OCI-LY3 (cell line): ENCODE results near the gene SLC8A2.
A peak's percentile ranks its signal among the peaks of the same experiment; 100 is the strongest.

Experiments
- H2AFZ ChIP-seq: fragments of 200-600, 300-600 bp; shearing (Covaris generic); 2 replicates; pipeline ENCODE4 v1.6.0; 2014; ENCODE audit warnings: antibody characterized with exemption, low read depth, low read length
- H3K27ac ChIP-seq: fragments of 200-600, 300-600 bp; sonication (generic); 2 replicates; pipeline ENCODE4 v1.5.1; 2014; ENCODE audit warnings: mild to moderate bottlenecking, low read length, moderate library complexity, mixed read lengths
- H3K27me3 ChIP-seq: fragments of 200-600, 300-600 bp; sonication (generic); 2 replicates; pipeline ENCODE4 v1.6.1; 2014; ENCODE audit warnings: low read depth, low read length, mixed read lengths
- H3K36me3 ChIP-seq: fragments of 200-600, 300-600 bp; sonication (generic); replicated peaks from 2 replicates; pipeline ENCODE3; 2014; ENCODE audit warnings: low read depth, low read length, mixed read lengths
- H3K4me1 ChIP-seq: fragments of 300-600, 200-600 bp; sonication (generic); 2 replicates; pipeline ENCODE4 v1.6.1; 2014; ENCODE audit warnings: low read length, mixed read lengths
- H3K4me2 ChIP-seq: fragments of 200-600, 300-600 bp; sonication (generic); 2 replicates; pipeline ENCODE4 v1.6.1; 2014; ENCODE audit warnings: low read length, mixed read lengths
- H3K4me3 ChIP-seq: fragments of 300-600, 200-600 bp; sonication (generic); 2 replicates; pipeline ENCODE4 v1.5.1; 2014; ENCODE audit warnings: antibody characterized with exemption, mild to moderate bottlenecking, low read length, moderate library complexity
- H3K79me2 ChIP-seq: fragments of 300-600, 200-600 bp; shearing (Covaris generic); 2 replicates; pipeline ENCODE4 v1.6.1; 2014; ENCODE audit warnings: mild to moderate bottlenecking, low read length, mixed read lengths
- H3K9ac ChIP-seq: fragments of 300-600, 200-600 bp; shearing (Covaris generic); 2 replicates; pipeline ENCODE4 v1.6.0; 2014; ENCODE audit warnings: mild to moderate bottlenecking, low read length, moderate library complexity
- H3K9me3 ChIP-seq: fragments of 200-600, 300-600 bp; shearing (Covaris generic); 2 replicates; pipeline ENCODE4 v1.6.1; 2014; ENCODE audit warnings: low read length, mixed read lengths; ENCODE audit not compliant: insufficient read depth
- H4K20me1 ChIP-seq: fragments of 200-600, 300-600 bp; sonication (generic); 2 replicates; pipeline ENCODE4 v1.6.1; 2016; ENCODE audit warnings: low read length, mixed read lengths; ENCODE audit not compliant: insufficient read depth
- CTCF ChIP-seq: fragments of 200-600, 300-600 bp; sonication (generic); IDR thresholded peaks from 2 replicates; pipeline ENCODE4 v1.5.1; 2014; ENCODE audit warnings: antibody characterized with exemption, low read length, low read depth
- EZH2phosphoT487 ChIP-seq: fragments of 200-600 bp; shearing (Covaris generic); IDR thresholded peaks from 2 replicates; pipeline ENCODE4 v1.6.1; 2018; ENCODE audit warnings: antibody characterized with exemption, mixed run types, low read depth

The SLC8A2 gene

GRCh38 chr19:47473336-47473735, 1.6 kb upstream of the SLC8A2 start:
- Histone ChIP-seq H3K79me2 (no peaks in the 10 kb centered on the region), H3K4me1 (no peaks in the 10 kb centered on the region), H4K20me1 (no peaks in the 10 kb centered on the region), H3K36me3 (no peaks in the 10 kb centered on the region), H3K9me3 (no peaks in the 10 kb centered on the region), H3K27ac (no peak overlapping the region), H2AFZ (no peak overlapping the region), H3K27me3 (peaks cover 30% of the 10 kb centered on the region), H3K4me3 (no peak overlapping the region), H3K4me2 (no peak overlapping the region), H3K9ac (no peak overlapping the region)
- no peak for TF ChIP-seq CTCF
- TF ChIP-seq EZH2phosphoT487 = no peak

GRCh38 chr19:47471381-47471732, 336 bp downstream of the SLC8A2 start:
- peaks cover 46% of the 10 kb centered on the region for H3K27me3 ChIP-seq
- no peak overlapping the region for H3K4me3 ChIP-seq
- no peaks in the 10 kb centered on the region for H3K9me3 ChIP-seq
- no peak for TF ChIP-seq CTCF
- no peak for TF ChIP-seq EZH2phosphoT487
- H3K4me2 ChIP-seq = peak overlapping the region; percentile 33; the same call in 1 of the 2 replicates
- H2AFZ ChIP-seq = no peak overlapping the region
- no peaks in the 10 kb centered on the region for H3K36me3 ChIP-seq
- H3K4me1 ChIP-seq = no peaks in the 10 kb centered on the region
- H3K79me2 ChIP-seq = no peaks in the 10 kb centered on the region
- no peaks in the 10 kb centered on the region for H4K20me1 ChIP-seq
- no peak overlapping the region for H3K9ac ChIP-seq
- no peak overlapping the region for H3K27ac ChIP-seq

GRCh38 chr19:47470447-47471195, 1.1 kb downstream of the SLC8A2 start:
- H3K4me1 ChIP-seq = no peaks in the 10 kb centered on the region
- no peak overlapping the region for H3K4me3 ChIP-seq
- peaks cover 52% of the 10 kb centered on the region for H3K27me3 ChIP-seq
- no peak overlapping the region for H3K4me2 ChIP-seq
- no peaks in the 10 kb centered on the region for H3K36me3 ChIP-seq
- H3K9me3 ChIP-seq = no peaks in the 10 kb centered on the region
- H3K27ac ChIP-seq = no peak overlapping the region
- no peaks in the 10 kb centered on the region for H3K79me2 ChIP-seq
- H4K20me1 ChIP-seq = peaks cover 2% of the 10 kb centered on the region; the same call in 1 of the 2 replicates
- H2AFZ ChIP-seq = no peak overlapping the region
- no peak for TF ChIP-seq CTCF
- no peak for TF ChIP-seq EZH2phosphoT487
- no peak overlapping the region for H3K9ac ChIP-seq

GRCh38 chr19:47469719-47470118, 2.0 kb downstream of the SLC8A2 start:
- Histone ChIP-seq H3K27ac (no peak overlapping the region), H3K4me1 (peaks cover 7% of the 10 kb centered on the region), H4K20me1 (peaks cover 10% of the 10 kb centered on the region), H3K27me3 (peaks cover 61% of the 10 kb centered on the region), H3K4me3 (no peak overlapping the region), H3K4me2 (no peak overlapping the region), H3K79me2 (no peaks in the 10 kb centered on the region), H2AFZ (no peak overlapping the region), H3K9ac (no peak overlapping the region), H3K36me3 (no peaks in the 10 kb centered on the region), H3K9me3 (no peaks in the 10 kb centered on the region)
- TF ChIP-seq CTCF (no peak), EZH2phosphoT487 (no peak)
